Measurements from ENCODE around the gene IRF2BPL. TPM values are rescaled to one million over a fixed set of nuclear protein-coding genes. Genes with fewer than 3 reads are reported as not detected.

The IRF2BPL gene
- polyA plus RNA-seq, 2 donors = 3.5 to 9.5 TPM

DNA sequence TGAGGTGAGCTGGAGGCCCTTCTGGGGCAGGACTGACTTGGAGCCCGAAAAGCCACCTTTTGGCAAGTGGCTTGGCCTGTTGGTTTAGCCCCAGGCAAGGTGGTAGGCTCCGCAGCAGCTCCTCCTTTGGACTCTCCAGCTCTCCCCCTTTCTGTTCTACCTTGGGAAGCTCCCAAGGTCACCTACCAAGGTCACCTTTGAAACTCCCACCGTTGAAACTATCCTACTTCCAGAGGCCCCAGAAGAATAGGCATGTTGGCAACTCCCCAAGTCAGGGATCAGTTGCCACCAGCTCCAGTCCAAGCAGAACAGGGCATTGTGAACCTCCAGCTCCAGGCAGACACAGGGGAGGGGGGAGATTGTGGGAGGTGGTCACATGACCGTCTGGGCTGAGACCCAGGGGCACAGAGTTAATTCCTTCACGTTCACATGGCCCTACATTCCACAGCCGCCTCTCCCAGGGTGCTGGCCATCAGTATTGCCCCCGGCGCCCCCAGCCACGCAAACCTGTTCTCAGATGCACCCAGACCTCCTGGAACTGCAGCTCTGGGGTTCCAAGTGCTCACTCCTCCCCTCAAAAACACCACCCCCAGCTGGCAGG is 14.4 kb downstream of the IRF2BPL start:
- Histone ChIP-seq H3K36me3 (ENCODE audit: control insufficient read depth in 2 of 2, insufficient read depth in 2 of 2, low read length in 1 of 2) (no peaks in the 10 kb centered on the region), H3K4me1 (ENCODE audit: control insufficient read depth in 2 of 2, insufficient read depth in 2 of 2, low read length in 1 of 2) (peaks cover 9 to 26% of the 10 kb centered on the region in 2 donors), H3K4me3 (ENCODE audit: low read depth in 1 of 2, low read length in 2 of 2) (no peak overlapping the region), H3K27ac (ENCODE audit: low read depth in 2 of 2, low read length in 1 of 2) (peak overlapping the region in 1 of 2 donors; percentile 39), H3K9me3 (ENCODE audit: control insufficient read depth in 2 of 2, insufficient read depth in 1 of 2, low read depth in 1 of 2, low read length in 1 of 2) (no peaks in the 10 kb centered on the region), H3K27me3 (ENCODE audit: control insufficient read depth in 1 of 2, insufficient read depth in 2 of 2, low read length in 2 of 2) (no peaks in the 10 kb centered on the region)
- 36% methylated on average over 9 of the region's 9 CpGs for WGBS, 2 donors

DNA sequence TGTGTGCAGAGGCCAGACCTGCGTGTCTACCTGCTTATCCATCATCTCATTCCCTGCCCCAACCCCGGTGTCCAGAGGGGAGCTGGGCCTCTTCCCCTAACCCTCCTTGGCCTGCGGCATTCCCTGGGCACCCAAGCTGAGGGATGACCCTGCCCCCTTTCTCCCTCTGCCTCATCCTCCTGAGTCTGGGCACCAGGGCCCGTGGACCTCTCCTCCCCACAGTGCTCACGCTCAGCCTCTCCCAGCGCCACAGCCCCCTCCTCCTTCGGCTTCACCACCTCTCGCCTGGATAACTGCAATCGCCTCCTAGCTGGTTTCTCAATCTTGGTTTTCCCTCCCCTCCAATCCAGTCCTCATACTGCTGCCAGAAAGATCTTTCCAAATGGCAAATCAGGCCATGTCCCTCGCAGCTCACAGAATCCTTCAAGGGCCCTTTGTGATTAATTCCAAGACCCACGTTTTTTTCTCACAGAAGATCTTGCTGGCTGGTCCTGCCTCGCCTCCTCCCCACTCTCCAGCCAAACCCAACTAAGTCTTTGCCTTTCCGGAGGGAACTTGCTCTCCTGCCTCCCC is 16.2 kb downstream of the IRF2BPL start:
- Histone ChIP-seq H3K27ac (ENCODE audit: low read depth in 2 of 2, low read length in 1 of 2) (no peak overlapping the region), H3K4me1 (ENCODE audit: control insufficient read depth in 2 of 2, insufficient read depth in 2 of 2, low read length in 1 of 2) (peaks cover 9 to 40% of the 10 kb centered on the region in 2 donors), H3K9me3 (ENCODE audit: control insufficient read depth in 2 of 2, insufficient read depth in 1 of 2, low read depth in 1 of 2, low read length in 1 of 2) (no peaks in the 10 kb centered on the region), H3K4me3 (ENCODE audit: low read depth in 1 of 2, low read length in 2 of 2) (no peak overlapping the region), H3K36me3 (ENCODE audit: control insufficient read depth in 2 of 2, insufficient read depth in 2 of 2, low read length in 1 of 2) (no peaks in the 10 kb centered on the region), H3K27me3 (ENCODE audit: control insufficient read depth in 1 of 2, insufficient read depth in 2 of 2, low read length in 2 of 2) (no peaks in the 10 kb centered on the region)
- 73 to 76% methylated on average over 13 of the region's 13 CpGs for WGBS, 2 donors

DNA sequence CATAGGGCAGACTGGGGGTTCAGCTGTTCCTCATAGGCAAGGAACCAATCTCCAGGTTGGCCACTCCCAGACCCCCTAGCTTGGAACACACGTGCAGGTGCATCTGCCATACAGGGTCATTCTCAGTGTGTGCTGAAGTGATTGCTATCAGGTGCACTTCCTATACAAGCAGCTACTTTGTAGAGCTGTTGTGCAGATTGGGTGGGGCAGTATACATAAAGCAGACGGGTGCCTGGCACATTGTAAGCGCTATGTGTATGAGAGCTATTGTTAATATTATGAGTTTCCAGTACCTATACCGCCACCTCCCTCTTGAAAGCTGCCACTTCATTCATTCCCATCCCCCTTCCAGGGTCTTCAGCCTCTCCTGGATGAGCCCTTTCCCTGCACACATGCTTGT is 17.3 kb downstream of the IRF2BPL start:
- Histone ChIP-seq H3K4me3 (ENCODE audit: low read depth in 1 of 2, low read length in 2 of 2) (no peak overlapping the region), H3K27ac (ENCODE audit: low read depth in 2 of 2, low read length in 1 of 2) (no peak overlapping the region), H3K9me3 (ENCODE audit: control insufficient read depth in 2 of 2, insufficient read depth in 1 of 2, low read depth in 1 of 2, low read length in 1 of 2) (no peaks in the 10 kb centered on the region), H3K4me1 (ENCODE audit: control insufficient read depth in 2 of 2, insufficient read depth in 2 of 2, low read length in 1 of 2) (peaks cover 9 to 45% of the 10 kb centered on the region in 2 donors), H3K36me3 (ENCODE audit: control insufficient read depth in 2 of 2, insufficient read depth in 2 of 2, low read length in 1 of 2) (no peaks in the 10 kb centered on the region), H3K27me3 (ENCODE audit: control insufficient read depth in 1 of 2, insufficient read depth in 2 of 2, low read length in 2 of 2) (no peaks in the 10 kb centered on the region)
- 65 to 76% methylated on average over 4 of the region's 4 CpGs for WGBS, 2 donors

DNA sequence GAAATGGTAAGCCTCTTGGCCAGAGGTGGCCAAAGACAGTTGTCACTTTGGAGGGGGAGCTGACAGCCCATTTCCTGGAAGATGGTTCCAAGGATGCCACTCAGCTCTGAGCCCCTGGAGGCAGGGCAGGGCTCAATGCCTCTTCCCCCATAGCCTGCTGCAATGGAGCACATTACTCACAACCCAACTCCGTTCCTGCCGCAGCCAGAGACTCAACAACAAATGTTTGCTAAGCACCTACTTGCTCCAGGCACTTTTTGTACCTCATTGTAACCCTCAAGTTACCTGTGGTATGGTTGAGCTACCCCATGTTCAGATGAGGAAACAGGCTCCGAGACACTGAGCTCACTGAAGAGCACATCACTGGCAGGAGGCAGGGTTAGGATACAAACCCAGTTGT is 19.5 kb downstream of the IRF2BPL start:
- H3K27ac ChIP-seq (ENCODE audit: low read depth in 2 of 2, low read length in 1 of 2) = peak overlapping the region; percentile 95 to 97
- H3K27me3 ChIP-seq (ENCODE audit: control insufficient read depth in 1 of 2, insufficient read depth in 2 of 2, low read length in 2 of 2) = no peaks in the 10 kb centered on the region
- H3K4me1 ChIP-seq (ENCODE audit: control insufficient read depth in 2 of 2, insufficient read depth in 2 of 2, low read length in 1 of 2) = peaks cover 4 to 48% of the 10 kb centered on the region in 2 donors
- no peaks in the 10 kb centered on the region for H3K9me3 ChIP-seq (ENCODE audit: control insufficient read depth in 2 of 2, insufficient read depth in 1 of 2, low read depth in 1 of 2, low read length in 1 of 2)
- no peaks in the 10 kb centered on the region for H3K36me3 ChIP-seq (ENCODE audit: control insufficient read depth in 2 of 2, insufficient read depth in 2 of 2, low read length in 1 of 2)
- 54 to 57% methylated on average over 3 of the region's 3 CpGs for WGBS, 2 donors
- H3K4me3 ChIP-seq (ENCODE audit: low read depth in 1 of 2, low read length in 2 of 2) = no peak overlapping the region

DNA sequence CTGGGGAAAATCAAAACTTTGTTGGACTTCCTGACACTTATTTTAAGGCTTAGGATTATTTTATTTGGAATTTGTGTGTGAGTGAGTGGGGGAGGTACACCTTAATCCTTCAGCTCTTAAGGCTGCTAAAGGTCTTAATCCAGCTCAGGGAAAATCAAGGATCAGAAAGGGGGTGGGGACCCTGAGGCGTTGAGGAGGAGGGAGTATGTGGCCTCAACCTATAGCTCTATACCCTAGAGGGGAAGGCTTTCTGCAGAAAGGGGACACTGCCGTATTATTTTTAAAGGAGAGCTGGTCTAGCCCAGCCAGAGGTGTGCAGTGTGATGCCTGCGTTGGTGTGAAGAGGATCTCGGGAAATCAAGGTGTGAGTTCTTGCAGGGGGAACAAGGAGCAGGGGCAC is 20.0 kb downstream of the IRF2BPL start:
- H3K36me3 ChIP-seq (ENCODE audit: control insufficient read depth in 2 of 2, insufficient read depth in 2 of 2, low read length in 1 of 2) = no peaks in the 10 kb centered on the region
- peaks cover 0 to 48% of the 10 kb centered on the region in 2 donors for H3K4me1 ChIP-seq (ENCODE audit: control insufficient read depth in 2 of 2, insufficient read depth in 2 of 2, low read length in 1 of 2)
- H3K27me3 ChIP-seq (ENCODE audit: control insufficient read depth in 1 of 2, insufficient read depth in 2 of 2, low read length in 2 of 2) = no peaks in the 10 kb centered on the region
- H3K4me3 ChIP-seq (ENCODE audit: low read depth in 1 of 2, low read length in 2 of 2) = no peak overlapping the region
- WGBS, 2 donors = 76 to 80% methylated on average over 4 of the region's 4 CpGs
- H3K9me3 ChIP-seq (ENCODE audit: control insufficient read depth in 2 of 2, insufficient read depth in 1 of 2, low read depth in 1 of 2, low read length in 1 of 2) = no peaks in the 10 kb centered on the region
- peak overlapping the region; percentile 95 to 97 for H3K27ac ChIP-seq (ENCODE audit: low read depth in 2 of 2, low read length in 1 of 2)

DNA sequence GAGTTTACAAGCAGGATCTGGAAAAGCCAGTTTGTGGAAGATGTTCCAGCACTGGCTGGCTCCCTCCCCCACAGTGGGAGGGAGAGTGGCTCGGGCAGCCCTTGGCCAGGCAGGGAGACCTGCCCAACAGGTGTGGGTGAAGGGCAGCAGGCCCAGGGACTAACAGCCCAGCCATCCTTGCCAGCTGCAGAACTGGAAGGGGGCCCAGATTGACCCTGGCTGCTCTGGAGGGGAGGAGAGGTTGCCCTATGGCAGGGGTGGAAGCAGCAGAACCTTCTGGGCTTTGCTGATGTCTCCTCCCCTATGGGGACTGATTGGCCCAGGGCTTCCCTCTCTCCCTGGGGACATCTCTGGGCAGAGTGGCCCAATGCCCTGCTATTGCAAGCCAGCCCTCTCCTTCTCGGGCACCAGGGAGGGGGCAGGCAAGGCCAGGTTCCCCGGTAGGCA is 20.5 kb downstream of the IRF2BPL start:
- Histone ChIP-seq H3K4me1 (ENCODE audit: control insufficient read depth in 2 of 2, insufficient read depth in 2 of 2, low read length in 1 of 2) (peaks cover 0 to 49% of the 10 kb centered on the region in 2 donors), H3K27ac (ENCODE audit: low read depth in 2 of 2, low read length in 1 of 2) (peak overlapping the region; percentile 95 to 97), H3K9me3 (ENCODE audit: control insufficient read depth in 2 of 2, insufficient read depth in 1 of 2, low read depth in 1 of 2, low read length in 1 of 2) (no peaks in the 10 kb centered on the region), H3K4me3 (ENCODE audit: low read depth in 1 of 2, low read length in 2 of 2) (no peak overlapping the region), H3K27me3 (ENCODE audit: control insufficient read depth in 1 of 2, insufficient read depth in 2 of 2, low read length in 2 of 2) (no peaks in the 10 kb centered on the region), H3K36me3 (ENCODE audit: control insufficient read depth in 2 of 2, insufficient read depth in 2 of 2, low read length in 1 of 2) (no peaks in the 10 kb centered on the region)
- 36 to 47% methylated on average over 3 of the region's 3 CpGs for WGBS, 2 donors

DNA sequence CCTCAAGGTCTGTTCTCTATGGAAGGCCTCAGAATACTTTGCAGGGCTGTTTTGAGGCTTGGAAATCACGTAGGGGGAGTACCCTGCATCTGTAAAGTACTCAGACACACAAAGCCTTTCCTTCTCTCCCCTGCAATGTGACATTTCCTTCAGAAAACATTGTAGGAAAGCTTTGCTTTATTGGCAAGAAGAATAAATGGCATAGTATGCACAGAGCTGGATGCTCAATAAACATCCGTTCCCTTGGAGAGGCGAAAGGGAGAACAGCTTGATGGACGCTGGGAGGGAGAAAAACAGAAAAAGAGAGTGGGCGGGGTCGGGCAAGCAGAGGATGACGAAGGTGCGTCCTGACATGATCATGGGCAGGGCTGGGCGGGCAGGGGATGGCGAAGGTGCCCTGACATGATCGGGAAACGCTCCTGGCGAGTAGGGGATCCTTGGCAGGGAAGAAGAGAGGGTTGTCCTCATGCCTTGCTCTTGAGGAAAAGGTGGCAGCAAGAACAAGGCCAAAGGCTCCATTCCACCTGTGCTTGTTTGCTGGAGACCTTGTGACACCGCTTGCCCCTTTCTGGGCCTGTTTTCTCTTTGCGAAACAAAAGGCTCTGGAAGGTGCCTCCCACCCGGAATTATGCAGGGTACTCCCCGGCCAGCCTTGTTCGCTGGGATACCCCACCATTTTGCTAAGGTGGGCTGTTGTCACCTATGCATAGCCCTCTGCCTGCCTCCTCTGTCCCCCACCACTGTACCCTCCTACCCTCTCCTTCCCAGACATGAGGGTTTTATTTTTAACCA is 21.1 kb downstream of the IRF2BPL start:
- no peaks in the 10 kb centered on the region for H3K9me3 ChIP-seq (ENCODE audit: control insufficient read depth in 2 of 2, insufficient read depth in 1 of 2, low read depth in 1 of 2, low read length in 1 of 2)
- H3K36me3 ChIP-seq (ENCODE audit: control insufficient read depth in 2 of 2, insufficient read depth in 2 of 2, low read length in 1 of 2) = no peaks in the 10 kb centered on the region
- peak overlapping the region; percentile 95 to 97 for H3K27ac ChIP-seq (ENCODE audit: low read depth in 2 of 2, low read length in 1 of 2)
- H3K4me1 ChIP-seq (ENCODE audit: control insufficient read depth in 2 of 2, insufficient read depth in 2 of 2, low read length in 1 of 2) = peaks cover 0 to 51% of the 10 kb centered on the region in 2 donors
- no peaks in the 10 kb centered on the region for H3K27me3 ChIP-seq (ENCODE audit: control insufficient read depth in 1 of 2, insufficient read depth in 2 of 2, low read length in 2 of 2)
- H3K4me3 ChIP-seq (ENCODE audit: low read depth in 1 of 2, low read length in 2 of 2) = no peak overlapping the region
- WGBS, 2 donors = 45% methylated on average over 18 of the region's 18 CpGs

DNA sequence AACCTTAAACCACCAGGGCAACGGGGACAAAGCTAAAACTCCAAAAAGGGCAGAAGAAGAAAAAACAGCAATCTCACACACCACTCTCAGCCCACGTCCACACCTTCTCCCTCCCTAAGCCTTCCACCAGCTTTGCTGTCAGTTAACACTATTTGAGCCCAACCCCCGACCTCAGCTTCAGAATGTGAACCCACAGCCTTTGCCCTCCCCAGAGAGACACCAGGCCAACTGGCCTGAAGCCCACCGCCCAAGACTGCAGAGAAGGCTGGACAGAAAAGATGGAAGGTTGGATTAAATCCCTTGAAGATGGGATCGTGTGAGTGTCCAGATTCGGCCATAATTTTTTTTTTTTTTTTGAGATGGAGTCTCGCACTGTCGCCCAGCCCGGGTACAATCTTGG is 22.4 kb downstream of the IRF2BPL start:
- Histone ChIP-seq H3K4me3 (ENCODE audit: low read depth in 1 of 2, low read length in 2 of 2) (no peak overlapping the region), H3K4me1 (ENCODE audit: control insufficient read depth in 2 of 2, insufficient read depth in 2 of 2, low read length in 1 of 2) (peaks cover 0 to 45% of the 10 kb centered on the region in 2 donors), H3K27ac (ENCODE audit: low read depth in 2 of 2, low read length in 1 of 2) (peak overlapping the region in 1 of 2 donors; percentile 97), H3K36me3 (ENCODE audit: control insufficient read depth in 2 of 2, insufficient read depth in 2 of 2, low read length in 1 of 2) (no peaks in the 10 kb centered on the region), H3K27me3 (ENCODE audit: control insufficient read depth in 1 of 2, insufficient read depth in 2 of 2, low read length in 2 of 2) (no peaks in the 10 kb centered on the region), H3K9me3 (ENCODE audit: control insufficient read depth in 2 of 2, insufficient read depth in 1 of 2, low read depth in 1 of 2, low read length in 1 of 2) (no peaks in the 10 kb centered on the region)
- WGBS, 2 donors = 75 to 76% methylated on average over 9 of the region's 9 CpGs

DNA sequence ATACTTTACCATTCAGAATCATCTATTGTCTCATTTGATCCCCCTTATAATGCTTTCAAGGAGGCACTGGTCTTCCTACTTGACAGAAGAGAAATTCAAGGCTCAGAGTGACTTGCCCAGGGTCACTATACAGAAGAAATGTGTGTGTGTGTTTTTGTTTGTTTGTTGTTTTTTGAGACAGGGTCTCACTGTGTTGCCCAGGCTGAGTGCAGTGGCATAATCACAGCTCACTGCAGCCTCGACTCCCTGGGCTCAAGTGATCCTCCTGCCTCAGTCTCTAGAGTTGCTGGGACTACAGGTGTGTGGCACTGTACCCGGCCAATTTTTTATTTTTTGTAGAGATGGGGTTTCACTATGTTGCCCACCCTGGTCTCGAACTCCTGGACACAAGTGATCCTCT is 22.9 kb downstream of the IRF2BPL start:
- 88 to 93% methylated on average over 3 of the region's 3 CpGs for WGBS, 2 donors
- no peaks in the 10 kb centered on the region for H3K9me3 ChIP-seq (ENCODE audit: control insufficient read depth in 2 of 2, insufficient read depth in 1 of 2, low read depth in 1 of 2, low read length in 1 of 2)
- no peaks in the 10 kb centered on the region for H3K27me3 ChIP-seq (ENCODE audit: control insufficient read depth in 1 of 2, insufficient read depth in 2 of 2, low read length in 2 of 2)
- H3K4me3 ChIP-seq (ENCODE audit: low read depth in 1 of 2, low read length in 2 of 2) = no peak overlapping the region
- no peaks in the 10 kb centered on the region for H3K36me3 ChIP-seq (ENCODE audit: control insufficient read depth in 2 of 2, insufficient read depth in 2 of 2, low read length in 1 of 2)
- H3K27ac ChIP-seq (ENCODE audit: low read depth in 2 of 2, low read length in 1 of 2) = peak overlapping the region in 1 of 2 donors; percentile 38
- H3K4me1 ChIP-seq (ENCODE audit: control insufficient read depth in 2 of 2, insufficient read depth in 2 of 2, low read length in 1 of 2) = peaks cover 0 to 45% of the 10 kb centered on the region in 2 donors
